Left lobe of liver (tissue), 2 donors: ENCODE measurements around the gene PSME1. TPM values are rescaled to one million over a fixed set of nuclear protein-coding genes. Genes with fewer than 3 reads are reported as not detected.
A peak's percentile ranks its signal among the peaks of the same experiment; 100 is the strongest.
"Not testable (repeated sequence)": the region's sequence is repeated elsewhere in the genome, so short reads cannot be mapped to it uniquely, and the experiment has no call there.

Experiments used
- ATAC-seq: fragments of 200-7000 bp; cut with Tn5 transposase; one replicate; pipeline ENCODE4 v1.9.1; 2020; ENCODE audit warnings: mild to moderate bottlenecking, moderate library complexity
- DNase-seq: peaks from one replicate; pipeline ENCODE4 v3.0.0-alpha.2; 2020; ENCODE audit warnings: low spot score
- total RNA-seq: library from RNA; stranded (reverse); gene quantifications from one replicate; pipeline ENCODE4 v1.2.1, GENCODE V29; 2021
- donor health status: DM: no; HTN: no; CAD: no; lungs with moderate emphysema.
- donor health status: DM: no; HTN: yes; CAD: no.

The PSME1 gene
- total RNA-seq, 1 donor from 2014 or later, result 98.1 TPM

- ATAC-seq (no peak), DNase-seq (no peak)
Observed at GRCh38 chr14:24103451-24103850, 32.5 kb upstream of the PSME1 start.

GRCh38 chr14:24105609-24106239 is 30.3 kb upstream of the PSME1 start:
- peak; percentile 7 for ATAC-seq
- DNase-seq, result not testable (repeated sequence)

GRCh38 chr14:24106672-24107271 is 29.2 kb upstream of the PSME1 start:
- ATAC-seq (no peak), DNase-seq (no peak)

DNA sequence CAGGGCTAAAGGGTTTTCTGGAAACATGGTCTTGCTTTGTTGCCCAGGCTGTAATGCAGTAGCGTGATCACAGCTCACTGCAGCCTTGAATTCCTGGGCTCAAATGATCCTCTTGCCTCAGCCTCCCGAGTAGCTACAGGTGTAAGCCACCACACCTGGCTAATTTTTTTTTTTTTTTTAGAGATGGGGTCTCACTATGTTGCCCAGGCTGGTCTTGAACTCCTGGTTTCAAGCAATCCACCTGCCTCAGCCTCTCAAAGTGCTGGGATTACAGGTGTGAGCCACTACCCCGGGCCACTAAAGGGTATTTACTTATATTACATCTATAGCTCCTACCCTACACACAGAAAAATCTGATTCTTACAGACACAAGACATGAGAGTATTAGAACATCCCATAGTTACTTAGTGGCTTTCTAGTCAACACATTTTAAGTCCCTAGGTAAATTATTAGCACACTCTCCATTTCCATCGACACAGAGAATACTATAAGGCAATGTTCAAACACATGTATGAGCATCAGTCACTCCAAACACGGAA is 27.6 kb upstream of the PSME1 start:
- ATAC-seq, result no peak
- no peak for DNase-seq

DNA sequence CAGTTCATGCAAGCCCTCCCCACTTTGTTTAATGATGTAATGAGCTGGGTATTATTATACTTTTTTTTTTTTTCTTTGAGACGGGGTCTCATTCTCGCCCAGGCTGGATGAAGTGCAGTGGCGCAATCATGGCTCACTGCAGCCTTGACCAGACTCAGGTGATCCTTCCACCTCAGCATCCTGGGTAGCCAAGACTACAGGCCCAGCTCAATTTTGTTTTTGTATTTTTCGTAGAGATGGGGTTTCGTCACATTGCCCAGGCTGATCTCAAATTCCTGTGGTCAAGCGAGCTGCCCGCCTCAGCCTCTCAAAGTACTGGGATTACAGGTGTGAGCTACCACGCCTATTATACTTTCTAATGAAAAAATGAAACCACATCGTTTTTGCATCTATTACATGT is 25.9 kb upstream of the PSME1 start:
- no peak for ATAC-seq
- DNase-seq, result no peak

DNA sequence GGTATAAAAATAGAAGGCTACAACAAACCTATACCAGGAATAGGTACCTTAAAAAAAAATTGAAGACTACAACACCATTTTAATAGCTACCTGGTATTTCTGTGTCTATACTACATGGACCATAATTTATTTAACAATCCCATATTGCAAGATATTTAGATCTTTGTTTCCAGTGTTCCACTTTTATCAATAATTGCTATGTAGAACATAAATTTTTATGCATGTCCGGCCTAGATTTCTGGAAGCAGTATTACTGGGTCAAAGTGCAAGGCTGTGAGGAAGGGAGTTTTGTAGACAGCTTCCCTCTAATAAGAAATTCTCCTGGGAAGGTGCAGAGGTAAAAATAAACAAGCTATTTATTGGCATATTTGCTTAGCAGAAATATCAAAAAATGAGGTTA is 25.5 kb upstream of the PSME1 start:
- ATAC-seq (no peak), DNase-seq (no peak)

GRCh38 chr14:24113379-24113800 is 22.6 kb upstream of the PSME1 start:
- no peak for ATAC-seq

DNA sequence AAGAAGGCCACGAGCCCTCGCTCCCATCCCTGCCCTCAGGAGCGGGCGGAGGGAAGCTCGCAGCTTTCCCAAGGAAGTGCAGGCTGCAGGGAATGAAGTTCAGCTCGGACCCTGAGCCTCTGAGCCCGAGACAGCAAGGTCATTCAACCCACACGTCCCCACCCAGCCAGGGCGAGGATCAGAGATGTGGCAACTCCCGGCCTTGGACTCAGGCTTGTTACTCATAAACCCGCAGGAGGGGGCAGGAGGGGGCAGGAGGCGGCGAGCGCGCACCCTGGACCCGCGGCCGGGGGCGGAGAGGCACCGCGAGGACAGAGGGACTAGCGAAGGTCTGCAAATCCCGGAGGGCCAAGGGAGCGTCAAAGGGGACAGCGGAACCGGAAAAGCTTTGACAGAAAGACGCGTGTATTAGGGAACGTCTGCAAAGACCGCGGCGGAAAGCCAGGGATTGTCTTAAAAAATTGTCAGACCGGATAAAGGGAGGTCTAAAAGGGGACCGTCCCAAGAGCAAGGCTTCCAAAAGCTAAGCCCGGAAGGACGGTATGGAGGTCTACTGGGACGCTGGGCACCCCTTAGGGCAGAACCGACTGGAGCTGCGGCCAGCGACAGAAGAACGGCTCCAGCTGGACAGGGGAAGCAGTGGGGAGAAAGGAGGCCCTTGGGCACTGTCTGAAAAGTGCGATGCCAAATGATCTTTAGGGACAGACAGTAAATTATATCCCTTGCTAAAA is 22.0 kb upstream of the PSME1 start:
- DNase-seq (peak; percentile 98), ATAC-seq (peak; percentile 63)

More at GRCh38 chr14:24113379-24113800, 22.6 kb upstream of the PSME1 start:
- no peak for DNase-seq

DNA sequence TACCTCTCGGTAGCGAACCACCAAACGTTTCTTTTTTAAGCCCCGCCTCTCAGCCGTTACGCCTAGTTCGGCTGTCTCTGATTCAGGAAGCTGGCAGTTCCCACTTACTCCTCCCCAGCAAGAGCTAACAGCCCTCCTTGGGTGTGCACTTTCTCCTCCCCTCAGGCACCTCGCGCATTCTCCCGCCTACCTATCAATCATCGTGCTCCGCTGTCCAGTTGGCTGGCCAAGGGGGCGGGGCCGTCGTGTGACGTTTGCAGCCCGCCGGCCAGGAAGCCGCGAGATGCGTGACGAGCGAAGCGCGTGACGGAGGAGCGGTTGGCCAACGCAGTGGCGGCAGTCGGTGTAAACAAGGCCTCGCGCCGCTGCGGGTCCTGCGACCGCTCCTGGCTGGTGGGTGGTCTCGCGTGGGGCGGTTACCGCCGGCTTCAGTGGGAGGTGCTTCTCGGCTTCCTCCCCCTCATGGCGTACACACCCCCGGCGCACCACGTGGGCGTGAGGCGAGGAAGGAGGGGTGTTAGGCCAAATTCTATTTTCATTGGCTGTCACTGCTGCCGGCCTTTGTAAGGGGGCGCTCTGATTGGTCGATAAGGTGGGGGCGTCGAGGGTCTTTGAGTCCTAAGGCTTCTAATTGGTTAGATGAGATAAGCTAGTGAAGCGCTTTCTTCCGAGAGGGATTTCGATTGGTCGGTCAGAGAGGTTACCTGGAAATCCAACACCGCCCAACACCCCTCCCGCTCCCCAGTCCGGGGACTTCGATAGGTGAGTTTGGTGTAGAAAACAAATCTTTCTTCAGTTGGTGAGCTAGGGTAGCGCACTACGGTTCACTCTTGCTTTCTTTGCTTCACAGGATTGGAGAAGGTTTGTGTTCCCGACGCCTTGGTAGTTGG is 21.2 kb upstream of the PSME1 start, which contains the start of the genes DCAF11 and NRL:
TSS of gene DCAF11 (plus strand) at position 246 of the 890 bp plus-strand sequence. CDS start 818 bp downstream, outside the sequence.
TSS of gene NRL (minus strand) at position 418 of the 890 bp plus-strand sequence. CDS start 32,101 bp downstream, outside the sequence.
- ATAC-seq, result peak; percentile 80
- peak; percentile 99 for DNase-seq

- DNase-seq (no peak), ATAC-seq (no peak)
Observed at GRCh38 chr14:24115422-24116127, 20.4 kb upstream of the PSME1 start.

DNA sequence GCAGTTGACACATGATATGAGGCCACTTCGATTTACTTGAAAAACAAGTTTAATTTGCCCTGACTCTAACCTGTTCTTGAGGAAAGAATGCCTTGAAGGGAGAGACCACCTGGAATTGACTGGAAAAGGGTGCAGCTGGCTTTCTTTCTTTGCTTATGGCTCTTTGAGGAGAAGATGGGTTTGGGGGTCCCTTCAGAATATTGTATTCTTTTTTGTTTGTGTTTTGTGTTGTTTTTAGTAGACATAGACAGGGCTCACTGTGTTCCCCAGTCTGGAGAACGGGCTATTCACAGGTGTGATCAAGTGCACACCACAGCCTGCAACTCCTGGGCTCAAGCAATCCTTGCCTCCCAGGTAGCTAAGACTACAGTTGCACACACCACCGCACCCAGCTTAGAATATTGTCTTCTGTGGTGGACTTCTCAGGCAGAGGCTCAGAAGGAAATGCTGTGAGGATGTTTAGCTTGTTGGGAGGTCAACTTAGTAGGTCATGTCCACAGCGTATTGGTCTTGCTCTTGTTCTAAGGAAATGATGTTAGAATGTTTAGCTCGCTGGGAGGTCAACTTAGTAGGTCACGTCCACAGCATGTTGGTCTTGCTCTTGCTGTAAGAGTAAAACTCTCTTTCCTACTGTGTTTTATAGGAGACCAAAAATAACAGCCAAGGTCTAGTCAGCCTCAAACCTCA is 19.7 kb upstream of the PSME1 start:
- no peak for ATAC-seq
- no peak for DNase-seq

- peak; percentile 83 for DNase-seq
Observed at GRCh38 chr14:24117179-24117578, 18.8 kb upstream of the PSME1 start.

DNA sequence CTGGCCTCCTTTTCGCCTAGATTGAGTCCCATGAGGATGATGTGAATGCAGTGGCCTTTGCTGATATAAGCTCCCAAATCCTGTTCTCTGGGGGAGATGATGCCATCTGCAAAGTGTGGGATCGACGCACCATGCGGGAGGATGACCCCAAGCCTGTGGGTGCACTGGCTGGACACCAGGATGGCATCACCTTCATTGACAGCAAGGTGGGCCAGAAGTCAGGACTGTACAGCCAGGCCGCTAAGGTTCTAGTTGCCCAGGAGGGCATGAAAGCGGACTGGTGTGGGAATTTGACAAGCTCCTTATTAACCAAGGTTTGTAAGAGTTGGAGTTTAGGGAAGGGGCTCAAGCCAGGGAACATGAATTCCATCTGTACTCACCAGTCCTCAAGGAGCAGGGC is 16.3 kb upstream of the PSME1 start:
- no peak for DNase-seq
- ATAC-seq, result no peak

More at GRCh38 chr14:24117179-24117578, 18.8 kb upstream of the PSME1 start:
- ATAC-seq, result peak; percentile 14

GRCh38 chr14:24121210-24121609 is 14.8 kb upstream of the PSME1 start:
- ATAC-seq (no peak), DNase-seq (no peak)

DNA sequence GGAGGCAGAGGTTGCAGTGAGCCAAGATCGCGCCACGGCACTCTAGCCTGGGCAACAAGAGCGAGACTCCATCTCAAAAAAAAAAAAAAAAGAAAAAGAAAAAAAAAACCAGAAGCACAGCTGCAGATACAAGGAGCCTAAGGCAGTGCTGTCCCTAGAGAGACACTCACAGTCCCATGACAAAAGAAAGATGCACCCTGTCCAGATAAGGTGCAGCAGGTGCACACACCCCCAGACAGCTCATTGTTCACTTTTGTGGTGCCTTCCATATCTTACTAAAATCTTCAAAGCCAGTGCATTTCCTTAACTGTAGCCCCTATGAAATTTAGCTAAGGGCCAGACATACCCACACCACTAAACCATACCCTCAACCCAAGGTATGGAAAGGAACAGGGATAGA is 13.6 kb upstream of the PSME1 start:
- DNase-seq (no peak), ATAC-seq (no peak)

- peak; percentile 4 for ATAC-seq
- no peak for DNase-seq
Observed at GRCh38 chr14:24122898-24123297, 13.1 kb upstream of the PSME1 start.

DNA sequence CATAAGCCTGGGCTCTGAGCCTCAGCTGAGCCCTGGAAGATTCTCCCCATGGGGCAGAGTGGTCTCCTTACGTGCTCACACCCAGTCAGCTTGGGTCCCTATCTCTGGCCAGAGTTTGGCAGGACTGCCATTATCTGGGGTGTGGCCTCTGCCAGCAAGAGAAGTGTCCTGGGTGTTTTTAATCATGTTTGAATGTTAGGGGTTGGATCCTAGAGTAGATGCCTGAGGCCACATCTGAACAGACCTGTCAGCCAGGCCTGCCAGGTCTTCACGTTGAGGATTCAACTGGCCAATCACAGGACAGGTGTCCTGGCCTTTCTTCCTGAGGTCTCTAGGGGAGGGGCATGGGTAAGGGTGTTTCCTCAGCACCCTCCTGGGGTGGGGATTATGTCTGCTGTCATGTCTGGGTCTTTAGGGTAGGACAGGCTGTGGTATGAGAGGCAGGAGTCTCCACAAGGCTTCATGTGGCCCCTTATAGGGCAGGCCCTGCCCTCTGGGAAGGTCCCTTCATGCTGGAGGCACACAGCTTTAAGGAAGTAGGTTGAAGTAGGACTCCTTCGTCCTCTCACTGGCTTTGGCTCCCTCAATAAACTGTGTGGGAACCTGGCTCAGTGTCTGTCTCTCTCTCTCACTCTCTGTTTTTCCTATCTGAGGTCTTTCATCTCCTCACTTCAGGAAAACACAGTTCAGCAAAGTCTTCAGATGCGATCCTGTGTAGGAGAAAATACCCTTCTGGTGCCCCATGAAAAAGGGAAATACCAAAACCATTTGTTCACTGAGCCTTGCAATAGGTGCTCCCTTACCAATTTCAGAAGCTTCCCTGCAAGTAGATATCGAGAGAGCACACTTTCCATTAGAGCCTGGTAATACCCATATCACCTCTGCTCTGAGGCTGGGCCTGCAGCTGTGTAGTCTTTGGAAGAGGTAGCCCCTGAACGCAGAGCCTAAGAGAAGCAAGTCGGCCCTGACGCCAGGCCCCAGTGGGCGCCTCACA is 12.3 kb upstream of the PSME1 start:
- ATAC-seq (peak; percentile 5), DNase-seq (no peak)

GRCh38 chr14:24126939-24127338 is 9.1 kb upstream of the PSME1 start:
- DNase-seq (no peak), ATAC-seq (no peak)
